Measurements from ENCODE around the gene SPATC1L. TPM values are rescaled to one million over a fixed set of nuclear protein-coding genes. Genes with fewer than 3 reads are reported as not detected.

The SPATC1L gene
- total RNA-seq, 1 donor from 2014 or later: 8.6 TPM

GRCh38 chr21:46193829-46194373 lies 9.6 kb upstream of the SPATC1L start:
- H3K9me3 ChIP-seq: no peaks in the 10 kb centered on the region
- no peak overlapping the region for H3K4me3 ChIP-seq
- no peak for TF ChIP-seq CTCF (IDR thresholded peaks at IDR 0.05)
- no peak overlapping the region for H3K27ac ChIP-seq
- peaks cover 5% of the 10 kb centered on the region for H3K4me1 ChIP-seq
- no peaks in the 10 kb centered on the region for H3K27me3 ChIP-seq (ENCODE audit: low read depth)
- intact Hi-C loops (cut with DNase I): no loop called here
- H3K36me3 ChIP-seq: peaks cover 81% of the 10 kb centered on the region
- DNase-seq: peak; percentile 26
- ATAC-seq: no peak

GRCh38 chr21:46191686-46192575 lies 7.7 kb upstream of the SPATC1L start:
- peaks cover 69% of the 10 kb centered on the region for H3K36me3 ChIP-seq
- no peak overlapping the region for H3K4me3 ChIP-seq
- H3K9me3 ChIP-seq: no peaks in the 10 kb centered on the region
- no peak for TF ChIP-seq CTCF (IDR thresholded peaks at IDR 0.05)
- H3K27ac ChIP-seq: no peak overlapping the region
- no peak for ATAC-seq
- no peak for DNase-seq
- intact Hi-C loops (cut with DNase I): no loop called here
- peaks cover 7% of the 10 kb centered on the region for H3K4me1 ChIP-seq
- no peaks in the 10 kb centered on the region for H3K27me3 ChIP-seq (ENCODE audit: low read depth)

GRCh38 chr21:46191257-46191685 lies 7.0 kb upstream of the SPATC1L start:
- DNase-seq (no peak), ATAC-seq (peak in 1 of 2 donors; percentile 4)
- no peak overlapping the region for H3K27ac ChIP-seq
- H3K4me1 ChIP-seq: peaks cover 7% of the 10 kb centered on the region
- no peaks in the 10 kb centered on the region for H3K27me3 ChIP-seq (ENCODE audit: low read depth)
- H3K36me3 ChIP-seq: peaks cover 63% of the 10 kb centered on the region
- intact Hi-C loops (cut with DNase I): no loop called here
- no peak overlapping the region for H3K4me3 ChIP-seq
- H3K9me3 ChIP-seq: no peaks in the 10 kb centered on the region
- no peak for TF ChIP-seq CTCF (IDR thresholded peaks at IDR 0.05)

- no peak overlapping the region for H3K27ac ChIP-seq
- H3K27me3 ChIP-seq (ENCODE audit: low read depth): no peaks in the 10 kb centered on the region
- H3K9me3 ChIP-seq: no peaks in the 10 kb centered on the region
- H3K36me3 ChIP-seq: peaks cover 56% of the 10 kb centered on the region
- no peak for ATAC-seq
- DNase-seq: no peak
- H3K4me1 ChIP-seq: peaks cover 7% of the 10 kb centered on the region
- no peak for TF ChIP-seq CTCF (IDR thresholded peaks at IDR 0.05)
- intact Hi-C loops (cut with DNase I): no loop called here
- H3K4me3 ChIP-seq: no peak overlapping the region
Measured at GRCh38 chr21:46190491-46191131, 6.4 kb upstream of the SPATC1L start.

- peaks cover 7% of the 10 kb centered on the region for H3K4me1 ChIP-seq
- intact Hi-C loops (cut with DNase I): no loop called here
- H3K27me3 ChIP-seq (ENCODE audit: low read depth): no peaks in the 10 kb centered on the region
- H3K36me3 ChIP-seq: peaks cover 50% of the 10 kb centered on the region
- TF ChIP-seq CTCF (IDR thresholded peaks at IDR 0.05): no peak
- H3K27ac ChIP-seq: peak overlapping the region; percentile 83
- ATAC-seq: no peak
- no peaks in the 10 kb centered on the region for H3K9me3 ChIP-seq
- no peak overlapping the region for H3K4me3 ChIP-seq
- no peak for DNase-seq
Measured at GRCh38 chr21:46189959-46190490, 5.8 kb upstream of the SPATC1L start.

Data from lower lobe of right lung (tissue), 2 donors.